Hepatocyte (in vitro differentiated cells): Measurements from ENCODE around the gene TRAF3IP1. TPM values are rescaled to one million over a fixed set of nuclear protein-coding genes. Genes with fewer than 3 reads are reported as not detected.

ENCODE experiments used
- DNase-seq: peaks from one replicate; pipeline ENCODE4 v3.0.0-alpha.2; 2016; ENCODE audit warnings: low spot score
- H2AFZ ChIP-seq: fragments of 200-600 bp; sonication (generic); 2 replicates; pipeline ENCODE4 v1.6.0; 2016; ENCODE audit warnings: antibody characterized with exemption, mild to moderate bottlenecking
- H3K27ac ChIP-seq: fragments of 200-600 bp; sonication (generic); 2 replicates; pipeline ENCODE4 v1.5.1; 2016; ENCODE audit warnings: mild to moderate bottlenecking
- H3K27me3 ChIP-seq: fragments of 200-600 bp; sonication (generic); 2 replicates; pipeline ENCODE4 v1.6.1; 2016
- H3K36me3 ChIP-seq: fragments of 200-600 bp; sonication (generic); replicated peaks from 2 replicates; pipeline ENCODE4 v1.5.1; 2016; ENCODE audit warnings: low read depth; ENCODE audit not compliant: insufficient read depth
- H3K4me1 ChIP-seq: fragments of 200-600 bp; sonication (generic); 2 replicates; pipeline ENCODE4 v1.5.1; 2016; ENCODE audit warnings: mild to moderate bottlenecking, moderate library complexity; ENCODE audit not compliant: insufficient read depth
- H3K4me2 ChIP-seq: fragments of 200-600 bp; sonication (generic); 2 replicates; pipeline ENCODE4 v1.6.0; 2016
- H3K4me3 ChIP-seq: fragments of 200-600 bp; sonication (generic); 2 replicates; pipeline ENCODE4 v1.5.1; 2016; ENCODE audit warnings: mild to moderate bottlenecking
- H3K79me2 ChIP-seq: fragments of 200-600 bp; sonication (generic); 2 replicates; pipeline ENCODE4 v1.6.0; 2017; ENCODE audit warnings: mild to moderate bottlenecking
- H3K9me2 ChIP-seq: fragments of 200-600 bp; sonication (generic); replicated peaks from 2 replicates; pipeline ENCODE4 v1.6.0; 2017; ENCODE audit warnings: mild to moderate bottlenecking; ENCODE audit not compliant: insufficient read depth
- H3K9me3 ChIP-seq: fragments of 200-600 bp; sonication (generic); 2 replicates; pipeline ENCODE4 v1.5.1; 2016; ENCODE audit warnings: low read depth, mild to moderate bottlenecking
- H4K20me1 ChIP-seq: fragments of 200-600 bp; sonication (generic); 2 replicates; pipeline ENCODE4 v1.6.0; 2016; ENCODE audit warnings: mild to moderate bottlenecking; ENCODE audit not compliant: insufficient read depth, poor library complexity, severe bottlenecking
- CTCF ChIP-seq: fragments of 200-600 bp; sonication (generic); IDR thresholded peaks from 2 replicates; pipeline ENCODE4 v1.5.1; 2016; ENCODE audit warnings: antibody characterized with exemption, mild to moderate bottlenecking; ENCODE audit not compliant: poor library complexity
- EZH2 ChIP-seq: fragments of 200-600 bp; sonication (generic); IDR thresholded peaks from 2 replicates; pipeline ENCODE4 v1.6.1; 2016; ENCODE audit warnings: antibody characterized with exemption, mild to moderate bottlenecking, borderline replicate concordance
- EZH2phosphoT487 ChIP-seq: fragments of 200-600 bp; sonication (generic); IDR thresholded peaks from one replicate; pipeline ENCODE4 v1.6.1; 2018; ENCODE audit warnings: antibody characterized with exemption, mild to moderate bottlenecking, low read depth, moderate library complexity; ENCODE audit not compliant: unreplicated experiment, severe bottlenecking
- WGBS: methylation state at CpG from one replicate; pipeline ENCODE4 v1.1.6; 2016; ENCODE audit warnings: low lambda C conversion rate; ENCODE audit errors: missing lambda C conversion rate; 5-methylcytosine and 5-hydroxymethylcytosine counted together
- polyA plus RNA-seq: library from polyadenylated mRNA; unstranded; fragments of >200 nt; fragmentation: Nextera tagmentation; extraction: Ambion mirVana; gene quantifications from 2 replicates; pipeline ENCODE4 v1.2.1, GENCODE V29; 2016
- total RNA-seq: library from RNA; depleted of rRNA; stranded (reverse); fragments of >200 nt; gene quantifications from 2 replicates; pipeline ENCODE4 v1.2.3, GENCODE V29; 2014

The TRAF3IP1 gene
- total and polyA plus RNA-seq, 2 experiments from 2014 or later = 9.0 to 9.1 TPM

DNA sequence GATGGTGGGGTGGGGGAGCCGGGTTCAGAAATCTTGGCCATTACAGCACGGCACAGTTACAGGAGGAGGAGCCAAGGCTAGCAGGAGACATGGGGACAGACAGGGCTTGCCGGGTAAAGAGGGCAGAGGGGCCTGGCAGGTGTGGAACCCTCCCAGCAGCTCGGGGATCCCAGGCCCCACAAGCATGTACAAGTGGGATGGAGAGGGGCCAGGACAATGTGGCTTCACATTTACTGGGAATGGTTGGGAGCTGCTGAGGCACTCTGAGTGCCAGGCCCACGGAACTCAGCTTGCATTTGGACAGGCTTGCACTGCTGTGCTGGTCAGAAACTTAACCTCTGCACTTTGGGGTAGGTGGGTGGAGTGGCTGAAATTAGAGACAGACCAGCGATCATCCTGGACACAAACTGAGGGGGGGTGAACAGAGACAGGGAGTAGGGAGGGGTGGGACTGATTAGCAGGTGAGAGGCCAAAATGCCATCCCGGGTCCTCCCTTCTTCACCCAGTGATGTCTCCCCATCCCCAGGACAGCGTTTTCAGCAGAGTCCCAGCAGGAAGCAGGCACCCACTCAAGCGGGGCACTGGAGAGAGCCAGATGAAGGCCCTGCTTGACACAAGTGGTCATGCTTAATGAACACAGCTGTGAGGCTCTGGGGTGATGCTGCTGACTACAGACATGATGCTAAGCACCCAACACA lies 41.5 kb upstream of the TRAF3IP1 start:
- Histone ChIP-seq H3K9me3 (no peaks in the 10 kb centered on the region), H3K27ac (no peak overlapping the region), H3K4me1 (peaks cover 9% of the 10 kb centered on the region), H3K27me3 (no peaks in the 10 kb centered on the region), H4K20me1 (peaks cover 5% of the 10 kb centered on the region), H3K9me2 (no peaks in the 10 kb centered on the region), H2AFZ (no peak overlapping the region), H3K4me3 (no peak overlapping the region), H3K4me2 (no peak overlapping the region), H3K36me3 (no peaks in the 10 kb centered on the region), H3K79me2 (peaks cover 64% of the 10 kb centered on the region)
- DNase-seq = no peak
- no peak for TF ChIP-seq EZH2phosphoT487
- TF ChIP-seq CTCF = no peak
- no peak for TF ChIP-seq EZH2
- WGBS = 81% methylated on average over 9 of the region's 9 CpGs

- Histone ChIP-seq H3K27ac (peak overlapping the region; percentile 54), H3K79me2 (peaks cover 69% of the 10 kb centered on the region), H3K9me3 (no peaks in the 10 kb centered on the region), H3K4me2 (no peak overlapping the region), H2AFZ (no peak overlapping the region), H3K4me3 (no peak overlapping the region), H3K9me2 (no peaks in the 10 kb centered on the region), H3K27me3 (no peaks in the 10 kb centered on the region), H4K20me1 (peaks cover 5% of the 10 kb centered on the region), H3K4me1 (peaks cover 13% of the 10 kb centered on the region), H3K36me3 (no peaks in the 10 kb centered on the region)
- DNase-seq = no peak
- 94% methylated on average over 6 of the region's 6 CpGs for WGBS
- TF ChIP-seq CTCF = no peak
- no peak for TF ChIP-seq EZH2
- no peak for TF ChIP-seq EZH2phosphoT487
Measured at GRCh38 chr2:238279324-238279682, 41.0 kb upstream of the TRAF3IP1 start.

DNA sequence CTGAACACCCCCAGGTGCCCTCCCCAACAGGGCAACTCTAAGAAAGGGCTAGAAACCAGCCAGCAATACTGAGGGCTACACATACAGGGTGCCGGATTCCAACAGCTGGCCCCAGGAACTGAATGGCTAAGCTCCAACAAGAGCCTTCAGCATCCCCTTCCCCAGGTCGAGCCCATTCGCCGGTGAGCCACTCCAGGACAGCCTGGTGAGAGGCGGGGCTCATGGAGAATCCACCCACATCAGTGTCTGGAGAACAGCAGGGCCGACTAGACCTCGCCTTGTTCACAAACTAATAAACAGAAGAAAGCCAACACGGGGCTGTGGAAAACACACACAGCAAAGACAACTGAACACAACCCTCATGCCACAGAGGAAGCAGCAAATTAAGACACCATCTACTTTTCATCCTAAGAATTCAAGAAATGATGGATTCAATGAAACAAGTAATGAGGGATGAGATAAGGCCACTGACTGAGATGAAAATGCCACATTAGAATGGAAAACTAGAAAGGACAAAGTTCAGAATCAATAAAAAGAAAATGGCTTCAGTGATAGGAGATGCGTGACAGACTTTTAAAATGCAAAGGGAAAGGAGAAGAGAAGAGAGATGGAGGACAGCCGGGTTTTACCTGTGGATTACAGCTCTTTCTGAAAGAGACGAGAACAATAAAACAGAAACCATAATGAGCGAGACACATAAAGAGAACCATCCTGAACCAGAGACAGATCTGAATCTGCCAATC lies 40.1 kb upstream of the TRAF3IP1 start:
- peak overlapping the region; percentile 30 for H3K4me2 ChIP-seq
- H4K20me1 ChIP-seq = peaks cover 5% of the 10 kb centered on the region
- no peaks in the 10 kb centered on the region for H3K9me2 ChIP-seq
- H3K9me3 ChIP-seq = no peaks in the 10 kb centered on the region
- H3K4me1 ChIP-seq = peaks cover 14% of the 10 kb centered on the region
- H3K4me3 ChIP-seq = no peak overlapping the region
- H3K36me3 ChIP-seq = no peaks in the 10 kb centered on the region
- peak overlapping the region; percentile 54 for H3K27ac ChIP-seq
- no peak overlapping the region for H2AFZ ChIP-seq
- WGBS = 77% methylated on average over 12 of the region's 12 CpGs
- DNase-seq = no peak
- no peaks in the 10 kb centered on the region for H3K27me3 ChIP-seq
- H3K79me2 ChIP-seq = peaks cover 78% of the 10 kb centered on the region
- TF ChIP-seq EZH2 (no peak), CTCF (no peak), EZH2phosphoT487 (no peak)
